GM13977 (cell line): ENCODE results near the gene TSTD2.

Experiments
- DNase-seq: peaks from one replicate; pipeline ENCODE4 v3.0.0; 2012; ENCODE audit warnings: low spot score
- in situ Hi-C: fragments of 300-500 bp; cut with MboI; formaldehyde crosslinking; loops from one replicate; pipeline ENCODE4 v1.12.0; 2022; ENCODE audit warnings: low sequenced_read_pairs, low pct_unique_long_range_greater_than_20kb, mixed read lengths, inconsistent platforms; ENCODE audit not compliant: unreplicated experiment
- TF ChIP-seq, protein P1 (sequence below): IDR thresholded peaks from 2 replicates; pipeline ENCODE4 v1.5.1; 2012; ENCODE audit warnings: mild to moderate bottlenecking, control low read depth; ENCODE audit not compliant: insufficient read depth; ENCODE audit errors: extremely low read depth, missing control alignments

The TSTD2 gene

DNA sequence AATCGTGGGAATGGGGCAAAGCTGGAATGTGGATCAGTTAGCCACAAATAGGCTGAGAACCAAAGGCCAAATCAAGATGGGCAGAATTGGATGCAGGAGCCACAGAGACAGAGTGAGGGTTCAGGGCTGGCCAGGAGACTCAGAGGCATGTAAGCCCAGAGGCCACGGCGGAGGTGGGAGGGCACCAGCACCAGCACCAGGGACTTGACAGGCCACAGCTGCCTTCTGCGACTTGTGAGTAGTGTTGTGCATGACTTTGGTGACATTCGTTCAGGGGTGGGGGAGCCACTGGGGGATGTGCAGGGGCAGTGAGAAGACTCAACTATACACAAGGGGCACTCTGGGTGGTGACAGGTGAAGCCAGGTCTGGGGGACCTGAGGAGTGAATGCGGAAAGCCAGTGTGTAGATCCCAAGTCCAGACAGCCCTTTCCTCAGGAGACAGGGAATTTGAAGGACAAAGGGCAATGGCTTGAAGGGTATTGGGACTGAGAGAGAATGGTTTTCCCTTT is 78.5 kb downstream of the TSTD2 start:
- no peak for DNase-seq
- TF ChIP-seq, protein P1, sequence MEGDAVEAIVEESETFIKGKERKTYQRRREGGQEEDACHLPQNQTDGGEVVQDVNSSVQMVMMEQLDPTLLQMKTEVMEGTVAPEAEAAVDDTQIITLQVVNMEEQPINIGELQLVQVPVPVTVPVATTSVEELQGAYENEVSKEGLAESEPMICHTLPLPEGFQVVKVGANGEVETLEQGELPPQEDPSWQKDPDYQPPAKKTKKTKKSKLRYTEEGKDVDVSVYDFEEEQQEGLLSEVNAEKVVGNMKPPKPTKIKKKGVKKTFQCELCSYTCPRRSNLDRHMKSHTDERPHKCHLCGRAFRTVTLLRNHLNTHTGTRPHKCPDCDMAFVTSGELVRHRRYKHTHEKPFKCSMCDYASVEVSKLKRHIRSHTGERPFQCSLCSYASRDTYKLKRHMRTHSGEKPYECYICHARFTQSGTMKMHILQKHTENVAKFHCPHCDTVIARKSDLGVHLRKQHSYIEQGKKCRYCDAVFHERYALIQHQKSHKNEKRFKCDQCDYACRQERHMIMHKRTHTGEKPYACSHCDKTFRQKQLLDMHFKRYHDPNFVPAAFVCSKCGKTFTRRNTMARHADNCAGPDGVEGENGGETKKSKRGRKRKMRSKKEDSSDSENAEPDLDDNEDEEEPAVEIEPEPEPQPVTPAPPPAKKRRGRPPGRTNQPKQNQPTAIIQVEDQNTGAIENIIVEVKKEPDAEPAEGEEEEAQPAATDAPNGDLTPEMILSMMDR: no peak
- in situ Hi-C loops: no loop called here

DNA sequence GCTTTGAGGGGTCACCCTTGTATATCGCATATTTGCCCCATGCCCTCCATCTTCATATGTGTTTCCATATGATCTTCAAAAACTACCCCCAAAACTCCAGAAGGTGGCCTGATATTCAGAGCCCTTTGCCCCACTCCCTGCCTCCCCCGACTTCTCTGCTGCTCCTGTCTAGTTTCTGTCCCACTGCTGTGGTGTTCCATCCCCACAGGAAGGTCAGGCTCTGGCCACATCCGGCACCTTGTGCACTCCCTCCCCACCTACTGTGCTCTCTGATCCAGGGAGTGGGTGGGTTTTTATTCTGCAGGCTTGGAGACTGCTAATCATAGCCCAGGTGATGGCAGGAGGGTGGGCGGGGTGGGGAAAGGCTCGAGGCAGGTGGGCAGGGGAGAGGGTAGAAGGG is 79.3 kb downstream of the TSTD2 start:
- TF ChIP-seq, protein P1: no peak
- DNase-seq: no peak
- in situ Hi-C loops: no loop called here

DNA sequence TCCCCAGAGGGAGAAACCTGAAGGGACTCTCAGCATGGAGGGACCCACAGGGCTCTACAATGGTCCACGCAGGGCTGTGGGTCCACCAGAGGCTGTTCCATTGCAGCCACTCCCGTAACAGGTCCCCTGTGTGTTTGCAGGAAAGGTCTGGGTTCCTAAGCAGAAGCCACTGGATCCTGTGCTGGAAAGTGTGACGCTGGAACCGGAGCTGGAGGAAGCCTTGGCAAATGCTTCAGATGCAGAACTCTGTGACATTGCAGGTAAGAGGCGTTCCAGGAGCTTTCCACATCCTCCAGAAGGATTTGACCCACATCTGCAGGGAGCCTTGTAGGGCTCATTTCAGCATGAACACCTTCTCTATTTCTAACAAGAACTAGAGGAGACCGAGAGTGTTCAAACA is 80.0 kb downstream of the TSTD2 start:
- no peak for DNase-seq
- TF ChIP-seq, protein P1: no peak
- in situ Hi-C loops: no loop called here

DNA sequence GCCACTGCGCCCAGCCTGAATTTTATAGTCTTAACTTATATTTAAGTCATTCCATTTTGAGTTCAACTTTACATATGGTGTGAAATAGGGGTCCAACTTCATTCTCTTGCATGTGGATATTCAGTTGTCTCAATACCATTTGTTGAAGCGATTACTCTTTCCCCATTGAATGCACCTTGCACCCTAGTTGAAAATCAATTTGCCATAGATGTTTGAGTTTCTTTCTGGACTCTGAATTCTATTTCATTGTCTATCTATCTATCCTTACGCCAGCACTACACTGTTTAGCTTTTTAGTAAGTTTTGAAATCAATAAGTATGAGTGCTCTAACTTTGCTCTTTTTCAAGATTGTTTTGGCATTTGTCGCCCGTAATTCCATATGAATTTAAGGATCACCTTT is 81.9 kb downstream of the TSTD2 start:
- no peak for DNase-seq
- in situ Hi-C loops: no loop called here
- TF ChIP-seq, protein P1: no peak

DNA sequence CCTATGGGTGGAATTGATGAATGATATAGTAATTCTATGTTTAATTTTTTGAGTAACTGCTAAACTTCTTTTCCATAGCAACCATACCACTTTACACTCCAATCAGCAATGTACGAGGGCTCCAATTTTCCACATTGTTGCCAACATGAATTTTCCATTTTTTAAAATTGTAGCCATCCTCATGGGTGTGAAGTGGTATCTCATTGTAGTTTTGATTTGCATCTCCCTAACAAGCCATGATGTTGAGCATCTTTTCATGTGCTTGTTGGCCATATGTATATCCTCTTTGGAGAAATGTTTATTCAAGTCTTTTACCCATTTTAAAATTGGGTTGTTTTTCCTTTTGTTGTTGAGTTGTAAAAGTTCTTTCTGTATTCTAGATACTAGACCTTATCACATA is 82.8 kb downstream of the TSTD2 start:
- DNase-seq: no peak
- TF ChIP-seq, protein P1: no peak
- in situ Hi-C loops: no loop called here
